IMR-90 (cell line): ENCODE data around the gene WLS. TPM values are rescaled to one million over a fixed set of nuclear protein-coding genes. Genes with fewer than 3 reads are reported as not detected.

Experiments
- ATAC-seq: fragments of 200-7000 bp; cut with Tn5 transposase; 2 replicates; pipeline ENCODE4 v1.9.1; 2020; ENCODE audit warnings: low read depth, mild to moderate bottlenecking, moderate library complexity
- BruUV-seq: library from RNA; stranded (reverse); fragments of 400-500 nt; replicated peaks from 2 replicates; lab custom pipeline; 2021; lab: Mats Ljungman, UMichigan
- CTCF ChIA-PET: fragments of 300-600 bp; formaldehyde crosslinking; extraction: SDS; loops from one replicate; lab custom pipeline; 2021; ENCODE audit warnings: antibody characterized with exemption; lab: Yijun Ruan, JAX
- POLR2A ChIA-PET: fragments of 300-600 bp; sonication (Branson Sonifier 250); formaldehyde crosslinking; loops from one replicate; lab custom pipeline; 2022; ENCODE audit warnings: antibody characterized with exemption; ENCODE audit not compliant: unreplicated experiment; lab: Charles Lee
- DNase-seq: peaks from one replicate; pipeline ENCODE4 v3.0.0; 2013
- H2AFZ ChIP-seq: replicated peaks from 2 replicates; pipeline ENCODE3; 2013; ENCODE audit warnings: low read length, mild to moderate bottlenecking; ENCODE audit not compliant: poor library complexity
- H2AK5ac ChIP-seq: 2 replicates; pipeline ENCODE4 v1.6.1; 2013; ENCODE audit warnings: low read depth, low read length, inconsistent platforms
- H2AK9ac ChIP-seq: replicated peaks from 2 replicates; pipeline ENCODE3; 2013; ENCODE audit warnings: mild to moderate bottlenecking, low read depth, low read length, moderate library complexity; ENCODE audit not compliant: poor library complexity
- H2BK120ac ChIP-seq: 2 replicates; pipeline ENCODE4 v1.6.1; 2013; ENCODE audit warnings: low read depth, low read length, inconsistent platforms
- H2BK15ac ChIP-seq: 3 replicates; pipeline ENCODE4 v1.6.1; 2013; ENCODE audit warnings: low read depth, low read length, inconsistent platforms
- H2BK20ac ChIP-seq: 2 replicates; pipeline ENCODE4 v1.6.1; 2013; ENCODE audit warnings: low read depth, mild to moderate bottlenecking, inconsistent platforms, low read length, moderate library complexity
- H2BK5ac ChIP-seq: 2 replicates; pipeline ENCODE4 v1.6.1; 2013; ENCODE audit warnings: mild to moderate bottlenecking, low read depth, low read length, inconsistent platforms; ENCODE audit not compliant: poor library complexity, severe bottlenecking
- H3K14ac ChIP-seq: replicated peaks from 2 replicates; pipeline ENCODE4 v1.6.1; 2013; ENCODE audit warnings: low read depth, low read length, inconsistent platforms
- H3K18ac ChIP-seq: 2 replicates; pipeline ENCODE4 v1.6.1; 2013; ENCODE audit warnings: low read depth, low read length, control low read depth
- H3K23ac ChIP-seq: 2 replicates; pipeline ENCODE4 v1.6.1; 2013; ENCODE audit warnings: low read depth, low read length, inconsistent platforms
- H3K27ac ChIP-seq: 2 replicates; pipeline ENCODE4 v1.5.1; 2013; ENCODE audit warnings: mild to moderate bottlenecking, control low read depth, low read length; ENCODE audit not compliant: insufficient read depth
- H3K27me3 ChIP-seq: 2 replicates; pipeline ENCODE4 v1.6.1; 2013; ENCODE audit warnings: low read length; ENCODE audit not compliant: control insufficient read depth, insufficient read depth
- H3K36me3 ChIP-seq: 2 replicates; pipeline ENCODE4 v1.6.1; 2013; ENCODE audit warnings: low read length, mixed read lengths; ENCODE audit not compliant: control insufficient read depth, insufficient read depth
- H3K4ac ChIP-seq: 2 replicates; pipeline ENCODE4 v1.6.1; 2013; ENCODE audit warnings: low read depth, low read length, inconsistent platforms
- H3K4me1 ChIP-seq: 2 replicates; pipeline ENCODE4 v1.6.1; 2013; ENCODE audit warnings: low read length, mixed read lengths; ENCODE audit not compliant: control insufficient read depth, insufficient read depth
- H3K4me2 ChIP-seq: 2 replicates; pipeline ENCODE4 v1.6.1; 2013; ENCODE audit warnings: low read depth, mild to moderate bottlenecking, control low read depth, low read length, moderate library complexity
- H3K4me3 ChIP-seq: 2 replicates; pipeline ENCODE4 v1.5.1; 2013; ENCODE audit warnings: low read depth, mild to moderate bottlenecking, control low read depth, low read length, moderate library complexity; ENCODE audit not compliant: insufficient read depth
- H3K56ac ChIP-seq: 2 replicates; pipeline ENCODE4 v1.6.1; 2013; ENCODE audit warnings: low read length, inconsistent platforms; ENCODE audit not compliant: insufficient read depth; ENCODE audit errors: extremely low read depth
- H3K79me1 ChIP-seq, 2 experiments: 2 replicates each; pipeline ENCODE4 v1.6.1; 2013; ENCODE audit warnings: low read length in 2 of 2, inconsistent platforms in 1 of 2, low read depth in 1 of 2
- H3K9ac ChIP-seq: 2 replicates; pipeline ENCODE4 v1.6.1; 2013; ENCODE audit warnings: low read depth, low read length, control low read depth
- H3K9me1 ChIP-seq: 2 replicates; pipeline ENCODE4 v1.6.1; 2013; ENCODE audit warnings: low read length, inconsistent platforms; ENCODE audit not compliant: insufficient read depth
- H3K9me3 ChIP-seq: 2 replicates; pipeline ENCODE4 v1.6.1; 2013; ENCODE audit warnings: low read length; ENCODE audit not compliant: control insufficient read depth, insufficient read depth
- H4K20me1 ChIP-seq: 2 replicates; pipeline ENCODE4 v1.6.1; 2013; ENCODE audit warnings: low read length, inconsistent platforms; ENCODE audit not compliant: insufficient read depth
- H4K5ac ChIP-seq: 2 replicates; pipeline ENCODE4 v1.6.1; 2013; ENCODE audit warnings: mild to moderate bottlenecking, low read depth, low read length, control low read depth
- H4K8ac ChIP-seq, 2 experiments: 2 replicates each; pipeline ENCODE4 v1.6.1; 2013; ENCODE audit warnings: low read depth in 2 of 2, low read length in 2 of 2, control low read depth in 1 of 2, inconsistent platforms in 1 of 2
- H4K91ac ChIP-seq: 2 replicates; pipeline ENCODE4 v1.6.1; 2013; ENCODE audit warnings: low read depth, low read length, inconsistent platforms; ENCODE audit not compliant: insufficient read depth
- NFE2L2 ChIP-seq: fragments of 150-350 bp; IDR thresholded peaks from 2 replicates; pipeline ENCODE4 v1.6.1; 2016; ENCODE audit warnings: low read depth, mild to moderate bottlenecking, low read length
- RFX5 ChIP-seq: IDR thresholded peaks from 2 replicates; pipeline ENCODE4 v1.8.0; 2012; ENCODE audit warnings: low read depth, mild to moderate bottlenecking, low read length, moderate library complexity
- WGBS, 2 experiments: methylation state at CpG; one replicate each; pipeline versions ENCODE4 v1.1.5 to v1.1.7; 2013; ENCODE audit warnings: missing lambda C conversion rate in 2 of 2; ENCODE audit not compliant: insufficient read length in 1 of 2; ENCODE audit errors: extremely low coverage in 2 of 2; 5-methylcytosine and 5-hydroxymethylcytosine counted together
- dilution Hi-C: fragments of 300-500 bp; cut with HindIII; formaldehyde crosslinking; loops from one replicate; pipeline ENCODE4 v1.14.3; 2018; ENCODE audit warnings: low sequenced_read_pairs; ENCODE audit not compliant: unreplicated experiment
- in situ Hi-C: fragments of 300-500 bp; cut with MboI; formaldehyde crosslinking; loops from 3 replicates; pipeline ENCODE4 v1.14.3; 2019; ENCODE audit warnings: low sequenced_read_pairs, inconsistent platforms, mixed read lengths
- intact Hi-C: fragments of 100-400 bp; cut with micrococcal nuclease; formaldehyde crosslinking; loops from 2 replicates; pipeline ENCODE4 v1.10.0; 2022
- polyA plus RNA-seq, 3 experiments: library from polyadenylated mRNA; depleted of rRNA; stranded (reverse); fragments of >200 nt; gene quantifications; 2 replicates each; pipeline ENCODE4 v1.2.3, GENCODE V29; 2012; ENCODE audit warnings: low replicate concordance in 1 of 3
- total RNA-seq: library from RNA; depleted of rRNA; stranded (reverse); fragments of >200 nt; gene quantifications from 2 replicates; pipeline ENCODE4 v1.2.3, GENCODE V29; 2012

WLS gene
- total and polyA plus RNA-seq, 2 of the 4 experiments (the other 2 are of a cell fraction), result 152 to 157 TPM

DNA sequence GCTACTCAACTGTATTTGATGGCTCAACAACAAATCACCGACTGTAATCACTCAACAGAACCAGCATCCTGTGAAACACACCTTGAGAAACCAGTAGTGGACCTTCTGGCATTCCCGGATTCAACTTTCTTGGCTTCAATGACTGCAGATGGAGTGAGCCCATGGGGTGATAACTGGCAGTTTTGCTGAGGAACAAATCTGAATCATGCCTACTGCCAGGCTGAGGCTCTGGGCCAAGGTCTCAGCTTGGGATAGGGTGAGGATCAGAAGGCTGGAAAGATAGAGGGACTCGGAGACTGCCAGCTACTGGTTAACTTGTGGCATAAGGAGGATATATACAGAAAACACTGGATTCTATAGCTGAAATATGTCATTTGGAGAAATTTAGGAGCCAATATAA lies 118.4 kb downstream of the WLS start:
- H3K79me1 ChIP-seq, result no peaks in the 10 kb centered on the region
- no peak overlapping the region for H2BK15ac ChIP-seq
- no peak overlapping the region for H3K18ac ChIP-seq
- no peak overlapping the region for H2BK5ac ChIP-seq
- no peaks in the 10 kb centered on the region; the same call in 1 of the 2 replicates for H4K20me1 ChIP-seq
- H2BK20ac ChIP-seq, result peak overlapping the region; percentile 39
- no peak for DNase-seq
- H3K9me1 ChIP-seq, result peaks cover 14% of the 10 kb centered on the region
- no peak overlapping the region for H2BK120ac ChIP-seq
- no peak overlapping the region for H3K4ac ChIP-seq
- no peak overlapping the region for H3K56ac ChIP-seq
- H3K9me3 ChIP-seq, result no peaks in the 10 kb centered on the region
- WGBS, 2 experiments, result 80% methylated on average over 1 of the region's 3 CpGs; no CpG with 5 or more reads in 1 of the 2 experiments
- no peak overlapping the region for H3K9ac ChIP-seq
- H2AK9ac ChIP-seq, result no peak overlapping the region
- dilution Hi-C loops, result no loop called here
- H4K91ac ChIP-seq, result 0 out of 2 replicates have a peak overlapping the region, but pooled peaks have one; percentile 24
- H3K36me3 ChIP-seq, result peaks cover 2% of the 10 kb centered on the region
- ChIA-PET POLR2A (no interaction called here), CTCF (no interaction called here)
- H3K27ac ChIP-seq, result no peak overlapping the region
- ATAC-seq, result no peak
- no peak for TF ChIP-seq RFX5
- TF ChIP-seq NFE2L2, result no peak
- no peak overlapping the region for H3K4me3 ChIP-seq
- no peak overlapping the region for H2AFZ ChIP-seq
- BruUV-seq, result no TSS peak
- H3K27me3 ChIP-seq, result no peaks in the 10 kb centered on the region
- H4K8ac ChIP-seq, result no peak overlapping the region
- H3K14ac ChIP-seq, result no peak overlapping the region; the same call in 1 of the 2 replicates
- H3K23ac ChIP-seq, result no peak overlapping the region
- H2AK5ac ChIP-seq, result peak overlapping the region; percentile 3
- intact Hi-C loops, result loop anchor here (5.0 kb wide), 1 partner anchor 427 kb away; the partner anchor contains the start of gene GADD45A
- no peak overlapping the region for H4K5ac ChIP-seq
- H3K4me2 ChIP-seq, result no peak overlapping the region
- peaks cover 13% of the 10 kb centered on the region for H3K4me1 ChIP-seq
- in situ Hi-C loops, result loop anchor here (25.0 kb wide), 1 partner anchor 1623 kb away; no protein-coding TSS in a partner anchor
